Stimulated activated CD4-positive, alpha-beta T cell treated with anti-CD3 and anti-CD28 coated beads, Interleukin-4, amount 100 ng/mL, for 4 hours (primary cell): ENCODE data around the gene NAP1L5.
A peak's percentile ranks its signal among the peaks of the same experiment; 100 is the strongest.

ENCODE experiments used
- DNase-seq, 2 experiments: peaks; one replicate each; pipeline ENCODE4 v3.0.0-alpha.2; 2020

Gene NAP1L5, protein sequence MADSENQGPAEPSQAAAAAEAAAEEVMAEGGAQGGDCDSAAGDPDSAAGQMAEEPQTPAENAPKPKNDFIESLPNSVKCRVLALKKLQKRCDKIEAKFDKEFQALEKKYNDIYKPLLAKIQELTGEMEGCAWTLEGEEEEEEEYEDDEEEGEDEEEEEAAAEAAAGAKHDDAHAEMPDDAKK

DNA sequence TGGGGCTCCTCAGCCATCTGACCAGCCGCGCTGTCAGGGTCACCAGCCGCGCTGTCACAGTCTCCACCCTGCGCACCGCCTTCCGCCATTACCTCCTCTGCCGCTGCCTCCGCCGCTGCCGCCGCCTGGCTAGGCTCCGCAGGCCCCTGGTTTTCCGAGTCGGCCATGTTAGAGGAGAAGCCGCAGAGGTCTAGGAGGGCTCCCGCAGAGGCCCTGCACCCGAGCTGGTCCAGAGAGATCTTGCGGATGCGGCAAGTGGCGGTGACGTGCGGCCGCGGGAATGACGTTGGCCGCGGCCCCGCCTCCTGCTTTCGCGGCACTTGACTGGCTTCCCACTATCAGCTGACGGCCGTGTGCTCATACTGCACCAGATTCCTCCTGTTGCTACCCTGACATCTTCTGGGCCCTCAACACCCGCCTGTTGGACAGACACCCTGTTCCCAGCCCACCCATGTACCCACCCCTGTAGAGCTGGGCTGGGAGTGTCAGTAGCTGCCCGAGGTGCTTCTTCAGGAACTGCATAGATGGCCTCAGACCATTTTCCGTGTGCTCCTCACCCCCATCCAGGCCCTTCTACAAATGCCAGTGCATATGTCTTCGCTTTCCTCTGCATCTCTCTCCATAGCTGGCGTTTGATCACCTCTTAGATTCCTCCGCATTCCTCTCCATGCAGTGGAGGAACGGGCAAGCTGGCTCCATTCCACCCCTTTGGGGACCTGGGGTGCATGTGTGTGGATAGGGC is at the start of gene NAP1L5:
NAP1L5 (minus strand) TSS at position 242 of the 742 bp plus-strand sequence; CDS start at position 167, 75 bp downstream.
- peak; percentile 54 to 55 for DNase-seq

DNA sequence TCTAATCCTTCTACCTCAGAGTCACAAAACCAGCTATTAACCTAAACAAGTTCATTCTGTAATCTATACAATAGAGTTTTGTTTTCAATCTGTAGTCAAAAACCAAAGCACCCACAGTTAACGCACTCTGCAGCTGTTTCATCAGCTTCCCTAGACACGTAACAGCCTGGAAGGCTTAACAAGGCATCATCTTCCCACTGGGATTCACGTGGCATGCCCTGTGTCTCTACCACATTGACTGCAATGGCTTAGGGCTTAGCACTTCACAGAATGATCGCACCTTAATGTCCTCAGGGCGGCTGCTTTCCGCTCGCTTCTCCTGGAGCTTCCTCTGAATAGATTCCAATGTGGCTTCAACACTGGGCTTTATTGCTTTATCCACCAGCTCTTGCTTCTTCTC is 49.7 kb upstream of the NAP1L5 start:
- no peak for DNase-seq

DNA sequence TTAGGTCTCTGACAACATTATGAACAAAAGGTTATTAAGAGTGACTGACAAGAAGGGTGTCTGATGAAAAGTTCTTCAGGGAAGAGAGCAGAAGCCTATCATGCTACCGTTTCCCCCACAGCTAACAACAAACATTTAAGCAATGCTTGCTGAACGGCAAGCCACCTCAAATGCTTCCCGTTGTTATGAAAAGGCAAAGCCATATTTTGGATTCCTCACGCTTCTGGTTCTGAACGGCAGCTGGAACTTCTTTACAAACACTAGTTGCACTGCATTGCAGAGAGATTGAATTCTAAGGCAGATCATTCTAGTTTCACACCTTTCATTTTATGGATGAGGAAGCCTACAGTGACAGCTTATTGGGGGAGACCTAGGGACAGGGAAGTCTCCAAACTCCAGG is 48.6 kb upstream of the NAP1L5 start:
- no peak for DNase-seq

GRCh38 chr4:88745581-88746163 is 48.0 kb upstream of the NAP1L5 start:
- DNase-seq, result no peak

DNA sequence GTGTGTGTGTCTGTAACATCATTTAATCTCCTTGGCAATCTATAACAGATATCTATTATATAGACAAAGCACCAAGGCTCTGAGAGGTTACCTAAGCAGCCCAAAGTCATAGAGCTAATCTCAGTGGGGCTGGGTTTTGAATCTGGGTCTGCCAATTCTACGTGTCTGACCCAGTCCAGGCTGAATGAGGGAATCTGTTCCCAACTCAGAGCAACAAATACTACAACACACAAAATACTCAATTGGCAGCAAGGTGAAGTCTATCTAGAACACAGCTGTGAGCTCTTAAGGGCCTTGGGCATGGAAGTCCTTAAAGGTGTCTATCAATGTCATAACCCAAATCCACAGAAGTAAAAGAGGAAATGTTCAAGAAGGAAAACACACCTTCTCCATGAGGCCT is 47.5 kb upstream of the NAP1L5 start:
- no peak for DNase-seq

DNA sequence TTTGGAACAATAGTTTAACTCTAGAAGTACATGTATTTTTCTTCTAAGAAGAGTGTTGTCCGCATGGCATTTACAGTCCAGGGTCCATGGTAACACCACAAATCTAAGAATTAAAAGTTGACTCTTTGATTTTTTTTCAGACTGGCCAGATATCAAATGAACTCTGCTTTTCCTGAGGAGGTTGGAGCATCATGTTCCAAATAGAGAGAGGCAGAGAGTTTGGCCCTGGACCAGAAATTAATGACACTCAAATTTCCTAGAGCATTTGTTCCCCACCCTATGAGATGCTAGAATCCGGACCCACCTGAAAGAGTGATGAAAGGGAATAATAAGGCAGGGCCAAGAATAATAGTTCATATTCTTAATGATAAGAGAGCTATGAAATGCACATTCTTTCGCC is 47.0 kb upstream of the NAP1L5 start:
- DNase-seq, result no peak

- DNase-seq, result no peak
Observed at GRCh38 chr4:88743696-88744095, 46.1 kb upstream of the NAP1L5 start.

DNA sequence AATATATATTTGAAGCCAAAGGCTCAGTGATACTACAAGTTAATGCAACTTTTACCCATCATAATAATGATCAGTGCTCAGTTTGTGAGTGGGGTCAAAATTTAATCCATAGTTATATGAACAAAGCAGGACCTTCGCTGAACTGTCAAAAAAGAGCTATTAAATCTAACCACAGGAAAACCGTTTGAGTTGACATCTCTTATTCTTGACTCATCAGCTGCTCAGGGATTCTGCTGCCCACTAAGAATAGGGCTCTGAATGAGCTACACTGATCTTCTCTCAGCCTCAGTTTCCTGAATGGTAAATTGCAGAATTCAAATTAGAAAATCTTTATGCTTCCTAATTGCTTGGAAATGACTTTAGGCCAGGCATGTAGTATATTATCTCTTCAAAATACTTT is 44.9 kb upstream of the NAP1L5 start:
- DNase-seq, result no peak

DNA sequence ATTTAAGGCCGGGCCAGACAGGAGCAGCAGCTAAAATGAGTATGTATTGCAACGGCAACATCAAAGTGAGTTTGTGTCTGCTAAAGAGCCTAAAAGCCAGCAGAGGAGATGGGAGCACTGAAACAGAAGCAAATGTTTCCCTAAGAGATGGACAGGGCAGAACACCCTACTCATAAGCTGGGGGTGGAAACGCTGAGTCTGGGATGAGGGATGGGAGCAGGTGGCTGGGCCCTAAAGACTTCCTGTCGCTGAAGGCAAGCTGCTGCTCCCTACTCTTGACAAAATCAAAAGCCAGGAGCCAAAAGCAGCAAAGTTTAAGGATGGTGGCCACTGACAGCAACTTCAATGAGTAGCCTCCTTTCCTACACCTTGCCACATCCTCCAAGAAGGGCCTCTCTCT is 40.6 kb upstream of the NAP1L5 start:
- no peak for DNase-seq

GRCh38 chr4:88737307-88737941 is 39.8 kb upstream of the NAP1L5 start:
- DNase-seq, result peak in 1 of 2 experiments; percentile 7

GRCh38 chr4:88736264-88736663 is 38.6 kb upstream of the NAP1L5 start:
- DNase-seq, result no peak

GRCh38 chr4:88735564-88735963 is 37.9 kb upstream of the NAP1L5 start:
- no peak for DNase-seq

DNA sequence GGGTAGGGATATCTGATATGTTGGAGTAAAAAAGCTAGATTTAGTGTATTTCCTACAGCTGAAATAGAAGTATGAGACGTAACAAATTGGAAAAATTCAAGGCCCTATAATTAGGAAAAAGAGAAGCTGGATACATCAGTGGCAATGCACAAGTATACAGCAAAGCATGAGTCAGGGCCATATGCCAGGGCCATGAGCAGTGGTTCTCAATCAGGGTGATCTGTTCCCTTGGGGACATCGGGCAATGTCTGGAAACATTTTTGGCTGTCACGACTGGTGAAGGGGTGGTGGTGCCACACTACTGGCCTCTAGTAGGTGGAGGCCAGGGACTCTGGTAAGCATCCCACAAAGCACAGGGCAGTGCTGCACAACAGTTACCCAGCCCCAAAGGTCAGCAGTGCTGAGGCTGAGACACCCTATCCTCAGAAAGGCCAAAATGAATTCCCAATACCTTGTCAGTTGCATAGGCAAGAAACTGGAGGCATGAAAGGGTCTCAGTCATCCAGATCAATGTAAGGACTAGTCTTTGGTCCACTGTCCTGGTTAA is 36.8 kb upstream of the NAP1L5 start:
- DNase-seq, result no peak

DNA sequence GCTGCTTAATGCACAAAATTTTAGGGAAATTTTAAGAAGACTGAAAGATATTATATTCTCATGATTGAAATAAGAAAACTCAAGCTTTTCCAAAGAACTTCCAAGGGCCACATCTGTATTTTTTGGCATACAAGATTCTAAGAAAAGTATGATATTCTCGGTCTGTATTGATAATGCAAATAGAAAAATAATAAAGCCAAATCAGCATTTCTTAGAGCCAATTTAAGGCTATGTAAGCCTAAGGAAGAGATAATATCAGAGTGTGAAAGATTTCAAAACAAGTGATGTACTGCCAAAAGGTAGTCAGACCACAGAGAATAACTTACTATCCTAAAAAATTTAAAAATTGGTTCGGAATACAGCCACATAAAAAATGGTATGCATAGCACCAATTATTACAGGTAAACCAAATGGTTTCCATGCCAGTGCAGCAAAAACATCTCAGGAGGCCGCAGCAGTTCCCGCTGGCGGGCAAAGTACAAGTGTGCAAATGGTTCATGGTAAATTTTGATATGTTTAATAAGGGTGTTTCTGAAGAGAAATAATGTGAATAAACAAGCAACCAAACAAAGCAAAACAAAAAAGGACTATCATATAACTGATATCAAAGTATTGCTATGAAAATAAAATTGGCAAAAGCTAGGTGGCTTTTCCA is 35.2 kb upstream of the NAP1L5 start:
- no peak for DNase-seq

- no peak for DNase-seq
Observed at GRCh38 chr4:88731381-88731780, 33.8 kb upstream of the NAP1L5 start.

GRCh38 chr4:88730811-88731210 is 33.2 kb upstream of the NAP1L5 start:
- DNase-seq, result no peak

DNA sequence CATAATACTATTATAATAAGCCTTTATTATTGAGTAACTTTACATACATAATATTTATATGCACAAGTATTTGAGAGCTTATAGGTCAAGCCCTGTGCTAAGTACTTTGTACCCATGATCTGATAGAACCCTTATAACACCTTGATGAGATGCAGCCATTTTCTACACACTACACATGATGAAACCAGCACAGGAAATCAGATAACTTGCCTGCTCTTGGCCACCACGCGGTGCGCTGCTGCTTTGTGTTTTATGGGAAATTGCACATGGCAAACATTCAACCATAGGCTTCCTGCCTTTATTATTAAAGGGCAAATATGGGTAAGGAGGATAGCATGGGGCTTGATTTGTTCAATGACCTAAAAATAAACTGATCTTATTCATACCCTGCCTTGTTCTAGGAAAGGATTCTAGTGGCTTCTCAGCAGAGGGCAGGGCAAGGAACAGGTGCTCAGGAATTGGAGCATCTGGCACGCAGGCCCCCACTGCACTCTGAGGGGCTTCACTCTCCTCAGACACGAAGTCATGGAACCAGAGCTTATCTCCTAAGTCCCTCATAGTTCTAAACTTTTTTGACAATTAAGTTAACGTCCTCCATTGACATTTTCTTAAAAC is 31.6 kb upstream of the NAP1L5 start:
- no peak for DNase-seq

DNA sequence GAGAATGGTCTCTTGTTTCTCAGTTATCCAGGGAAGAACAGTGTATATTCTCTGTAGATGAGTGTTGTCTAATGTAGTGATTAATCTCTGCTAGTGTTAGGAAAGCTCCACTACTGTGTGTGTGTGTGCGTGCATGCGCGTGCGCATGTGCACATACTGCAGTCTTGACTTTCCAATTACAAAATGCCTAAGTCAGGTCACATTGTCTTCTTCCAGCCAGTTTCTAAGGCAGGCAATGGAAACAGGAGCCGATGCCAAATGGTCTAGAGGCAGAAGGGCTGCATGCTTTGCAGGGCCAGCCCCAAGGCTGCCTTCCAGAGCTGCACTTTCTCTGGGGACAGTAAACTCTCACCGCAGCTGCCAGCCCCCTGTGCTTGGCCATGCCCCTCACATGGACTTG is 30.5 kb upstream of the NAP1L5 start:
- DNase-seq, result no peak

GRCh38 chr4:88725986-88726385 is 28.4 kb upstream of the NAP1L5 start:
- DNase-seq, result no peak

GRCh38 chr4:88725143-88725542 is 27.5 kb upstream of the NAP1L5 start:
- no peak for DNase-seq

- DNase-seq, result no peak
Observed at GRCh38 chr4:88724406-88724805, 26.8 kb upstream of the NAP1L5 start.

DNA sequence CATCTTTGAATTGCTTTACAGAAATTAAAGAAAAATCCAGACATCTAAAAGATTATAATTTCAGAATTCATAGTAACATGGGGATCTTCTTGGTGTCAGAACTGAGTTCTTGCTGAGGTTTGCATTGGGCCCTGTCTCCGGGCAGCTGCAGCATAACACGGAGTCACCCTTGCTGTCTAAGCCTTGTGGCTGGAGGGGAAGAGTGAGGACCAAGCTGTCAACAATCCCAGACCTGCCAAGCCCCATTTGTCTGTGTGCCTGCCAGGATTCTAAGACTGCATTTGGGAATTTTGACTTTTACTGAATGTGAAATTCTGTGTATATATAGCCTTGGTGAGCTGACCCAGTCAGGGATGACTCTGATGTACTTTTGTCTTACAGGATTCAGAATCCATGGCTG is 25.2 kb upstream of the NAP1L5 start:
- DNase-seq, result no peak
